ENCODE measurements around the gene CNR1. TPM values are rescaled to one million over a fixed set of nuclear protein-coding genes. Genes with fewer than 3 reads are reported as not detected.
"Not testable (repeated sequence)": the region's sequence is repeated elsewhere in the genome, so short reads cannot be mapped to it uniquely, and the experiment has no call there.

Gene CNR1
- not detected in 2 replicates for total RNA-seq (ENCODE audit: low replicate concordance)

GRCh38 chr6:88165844-88166492, at the start of gene CNR1:
Gene CNR1, minus strand, starts transcription at chr6:88166347. Its CDS starts 21,073 bp downstream, at chr6:88145274.
- DNase-seq (ENCODE audit: low read depth): no peak
- TF ChIP-seq, protein P1, sequence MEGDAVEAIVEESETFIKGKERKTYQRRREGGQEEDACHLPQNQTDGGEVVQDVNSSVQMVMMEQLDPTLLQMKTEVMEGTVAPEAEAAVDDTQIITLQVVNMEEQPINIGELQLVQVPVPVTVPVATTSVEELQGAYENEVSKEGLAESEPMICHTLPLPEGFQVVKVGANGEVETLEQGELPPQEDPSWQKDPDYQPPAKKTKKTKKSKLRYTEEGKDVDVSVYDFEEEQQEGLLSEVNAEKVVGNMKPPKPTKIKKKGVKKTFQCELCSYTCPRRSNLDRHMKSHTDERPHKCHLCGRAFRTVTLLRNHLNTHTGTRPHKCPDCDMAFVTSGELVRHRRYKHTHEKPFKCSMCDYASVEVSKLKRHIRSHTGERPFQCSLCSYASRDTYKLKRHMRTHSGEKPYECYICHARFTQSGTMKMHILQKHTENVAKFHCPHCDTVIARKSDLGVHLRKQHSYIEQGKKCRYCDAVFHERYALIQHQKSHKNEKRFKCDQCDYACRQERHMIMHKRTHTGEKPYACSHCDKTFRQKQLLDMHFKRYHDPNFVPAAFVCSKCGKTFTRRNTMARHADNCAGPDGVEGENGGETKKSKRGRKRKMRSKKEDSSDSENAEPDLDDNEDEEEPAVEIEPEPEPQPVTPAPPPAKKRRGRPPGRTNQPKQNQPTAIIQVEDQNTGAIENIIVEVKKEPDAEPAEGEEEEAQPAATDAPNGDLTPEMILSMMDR (IDR thresholded peaks at IDR 0.05; ENCODE audit: insufficient read depth, low read length): no peak
- peak within 1 kb of the TSS; percentile 47 for H3K4me3 ChIP-seq (ENCODE audit: low read depth, low read length)

DNA sequence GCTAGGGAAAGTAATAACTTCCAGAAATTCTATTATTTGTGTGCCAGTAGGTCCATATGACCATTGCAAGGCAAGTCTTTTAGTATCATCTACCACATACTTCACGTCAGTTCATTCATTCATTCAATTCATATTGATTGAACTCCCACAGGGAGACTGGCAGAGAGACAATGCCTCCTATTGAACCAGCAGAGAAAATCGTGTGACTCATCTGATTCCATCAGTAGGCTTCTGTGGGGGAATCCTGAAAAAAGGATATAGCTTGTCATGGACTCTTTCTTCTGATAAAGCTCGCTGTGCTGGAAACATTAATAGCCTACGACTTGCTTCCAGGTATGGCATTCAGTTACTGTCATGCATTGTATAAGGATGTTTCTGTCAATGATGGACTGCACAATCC, 45.3 kb upstream of the CNR1 start:
- TF ChIP-seq, protein P1 (IDR thresholded peaks at IDR 0.05; ENCODE audit: insufficient read depth, low read length): no peak

GRCh38 chr6:88209301-88209700, 43.2 kb upstream of the CNR1 start:
- no peak for DNase-seq (ENCODE audit: low read depth)
- TF ChIP-seq, protein P1 (IDR thresholded peaks at IDR 0.05; ENCODE audit: insufficient read depth, low read length): no peak
- H3K4me3 ChIP-seq (ENCODE audit: low read depth, low read length): no peak overlapping the region

More for the DNA sequence above, 45.3 kb upstream of the CNR1 start:
- H3K4me3 ChIP-seq (ENCODE audit: low read depth, low read length): no peak overlapping the region
- DNase-seq (ENCODE audit: low read depth): no peak

DNA sequence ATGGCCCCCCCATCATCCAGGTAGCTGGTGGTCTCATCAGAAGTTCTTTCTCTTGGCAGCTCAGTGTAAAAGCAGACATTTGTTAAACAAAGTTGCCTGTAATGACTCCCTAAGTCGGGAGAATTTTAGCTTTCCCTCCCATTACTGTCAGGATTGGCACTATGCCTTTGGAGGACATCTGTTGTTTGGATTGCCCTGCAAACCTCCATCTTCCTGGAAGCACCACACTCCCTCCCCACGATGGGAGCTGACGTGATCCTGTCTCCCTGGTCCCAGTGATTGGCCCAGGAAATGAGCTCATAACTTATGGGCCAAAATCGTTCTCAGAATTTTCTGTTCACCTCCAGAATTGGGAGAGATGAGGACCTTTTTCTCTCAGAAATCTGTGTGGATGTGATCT, 42.6 kb upstream of the CNR1 start:
- H3K4me3 ChIP-seq (ENCODE audit: low read depth, low read length): no peak overlapping the region
- DNase-seq (ENCODE audit: low read depth): no peak
- TF ChIP-seq, protein P1 (IDR thresholded peaks at IDR 0.05; ENCODE audit: insufficient read depth, low read length): no peak

DNA sequence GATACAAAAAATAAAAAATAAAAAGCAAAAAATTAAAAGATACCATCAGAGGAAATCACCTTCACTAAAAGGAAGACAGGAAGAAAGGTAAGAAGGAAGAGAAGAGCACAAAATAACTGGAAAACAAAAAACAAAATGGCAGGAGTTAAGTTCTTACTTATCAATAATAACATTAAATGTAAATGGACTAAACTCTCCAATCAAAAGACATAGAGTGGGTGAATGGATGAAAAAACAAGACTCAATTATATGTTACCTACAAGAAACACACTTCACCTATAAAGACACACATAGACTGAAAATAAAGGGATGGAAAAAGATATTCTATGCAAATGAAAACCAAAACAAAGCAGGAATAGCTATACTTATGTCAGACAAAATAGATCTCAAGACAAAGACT, 35.6 kb upstream of the CNR1 start:
- H3K4me3 ChIP-seq (ENCODE audit: low read depth, low read length); DNase-seq (ENCODE audit: low read depth): not testable (repeated sequence)

GRCh38 chr6:88184921-88185320, 18.8 kb upstream of the CNR1 start:
- H3K4me3 ChIP-seq (ENCODE audit: low read depth, low read length): no peak overlapping the region
- DNase-seq (ENCODE audit: low read depth): no peak
- TF ChIP-seq, protein P1 (IDR thresholded peaks at IDR 0.05; ENCODE audit: insufficient read depth, low read length): no peak

GRCh38 chr6:88183471-88183870, 17.3 kb upstream of the CNR1 start:
- H3K4me3 ChIP-seq (ENCODE audit: low read depth, low read length): no peak overlapping the region
- TF ChIP-seq, protein P1 (IDR thresholded peaks at IDR 0.05; ENCODE audit: insufficient read depth, low read length): no peak
- no peak for DNase-seq (ENCODE audit: low read depth)

Data from fibroblast of the aortic adventitia (primary cell).